ENCODE data around the gene CMTM6.
"Not testable (repeated sequence)": the region's sequence is repeated elsewhere in the genome, so short reads cannot be mapped to it uniquely, and the experiment has no call there.

CMTM6 gene

GRCh38 chr3:32463415-32463814 is 39.2 kb downstream of the CMTM6 start:
- not testable (repeated sequence) for FAIRE-seq

GRCh38 chr3:32462191-32462986 is 40.3 kb downstream of the CMTM6 start:
- not testable (repeated sequence) for FAIRE-seq

DNA sequence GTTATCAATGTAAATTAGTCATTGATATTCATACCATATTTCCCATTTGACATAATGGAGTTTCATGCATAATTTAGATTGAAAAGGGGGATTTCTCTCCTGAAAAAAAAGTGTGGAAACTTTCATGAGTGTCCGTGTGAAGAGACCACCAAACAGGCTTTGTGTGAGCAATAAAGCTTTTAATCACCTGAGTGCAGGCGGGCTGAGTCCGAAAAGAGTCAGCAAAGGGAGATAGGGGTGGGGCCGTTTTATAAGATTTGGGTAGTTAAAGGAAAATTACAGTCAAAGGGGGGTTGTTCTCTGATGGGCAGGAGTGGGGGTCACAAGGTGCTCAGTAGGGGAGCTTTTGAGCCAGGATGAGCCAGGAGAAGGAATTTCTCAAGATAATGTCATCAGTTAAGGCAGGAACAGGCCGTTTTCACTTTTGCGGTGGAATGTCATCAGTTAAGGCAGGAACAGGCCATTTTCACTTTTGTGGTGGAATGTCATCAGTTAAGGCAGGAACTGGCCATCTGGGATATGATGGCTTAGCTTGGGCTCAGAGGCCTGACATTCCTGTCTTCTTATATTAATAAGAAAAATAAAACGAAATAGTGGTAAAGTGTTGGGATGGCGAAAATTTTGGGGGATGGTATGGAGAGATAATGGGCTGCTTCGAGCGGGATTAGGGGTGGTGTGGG is 41.7 kb downstream of the CMTM6 start:
- FAIRE-seq, result not testable (repeated sequence)

GRCh38 chr3:32460031-32460749 is 42.5 kb downstream of the CMTM6 start:
- FAIRE-seq, result no peak

- FAIRE-seq, result no peak
Measured at GRCh38 chr3:32459450-32459849, 43.2 kb downstream of the CMTM6 start.

GRCh38 chr3:32457971-32458471 is 44.6 kb downstream of the CMTM6 start:
- FAIRE-seq, result no peak

- FAIRE-seq, result no peak
Measured at GRCh38 chr3:32456429-32457130, 46.1 kb downstream of the CMTM6 start.

DNA sequence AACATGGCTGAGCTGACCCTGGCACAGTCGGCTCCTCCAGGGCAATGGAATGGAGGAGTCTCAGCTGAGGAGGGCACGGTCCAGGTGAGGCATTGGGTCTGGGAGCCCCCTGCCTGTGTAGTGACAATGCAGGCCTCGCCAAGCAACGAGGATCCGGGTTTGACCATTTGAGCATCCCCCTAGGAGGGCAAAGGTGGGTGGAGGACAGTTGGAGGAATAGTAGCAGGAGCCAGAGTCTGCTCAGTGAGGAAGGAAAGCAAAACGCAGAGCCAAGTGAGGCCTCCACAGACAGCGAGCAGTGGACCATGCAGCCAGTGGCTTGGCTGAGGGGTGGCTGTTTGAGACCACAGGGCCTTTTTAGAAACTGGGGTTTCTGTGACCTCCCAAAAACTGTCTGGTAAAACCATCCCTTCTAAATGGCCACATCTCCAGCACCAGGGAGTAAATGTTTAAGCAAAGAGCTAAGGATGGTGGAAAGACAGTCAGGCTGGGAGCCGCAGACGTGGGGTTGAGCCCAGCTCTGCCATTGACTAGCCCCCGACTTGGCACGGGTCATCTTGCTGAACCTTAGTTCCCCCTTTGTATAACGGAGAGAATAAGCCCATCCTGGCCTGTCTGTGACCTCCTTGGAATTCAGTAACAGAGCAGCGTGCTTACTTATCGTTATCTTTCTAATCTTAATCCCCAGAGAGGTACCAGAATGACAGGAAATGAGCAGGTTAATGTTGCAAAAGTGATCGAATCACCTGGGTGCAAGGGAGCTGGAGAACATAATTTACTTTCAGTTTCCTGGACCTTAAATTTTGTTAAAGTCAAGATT is 46.8 kb downstream of the CMTM6 start:
- FAIRE-seq, result no peak

DNA sequence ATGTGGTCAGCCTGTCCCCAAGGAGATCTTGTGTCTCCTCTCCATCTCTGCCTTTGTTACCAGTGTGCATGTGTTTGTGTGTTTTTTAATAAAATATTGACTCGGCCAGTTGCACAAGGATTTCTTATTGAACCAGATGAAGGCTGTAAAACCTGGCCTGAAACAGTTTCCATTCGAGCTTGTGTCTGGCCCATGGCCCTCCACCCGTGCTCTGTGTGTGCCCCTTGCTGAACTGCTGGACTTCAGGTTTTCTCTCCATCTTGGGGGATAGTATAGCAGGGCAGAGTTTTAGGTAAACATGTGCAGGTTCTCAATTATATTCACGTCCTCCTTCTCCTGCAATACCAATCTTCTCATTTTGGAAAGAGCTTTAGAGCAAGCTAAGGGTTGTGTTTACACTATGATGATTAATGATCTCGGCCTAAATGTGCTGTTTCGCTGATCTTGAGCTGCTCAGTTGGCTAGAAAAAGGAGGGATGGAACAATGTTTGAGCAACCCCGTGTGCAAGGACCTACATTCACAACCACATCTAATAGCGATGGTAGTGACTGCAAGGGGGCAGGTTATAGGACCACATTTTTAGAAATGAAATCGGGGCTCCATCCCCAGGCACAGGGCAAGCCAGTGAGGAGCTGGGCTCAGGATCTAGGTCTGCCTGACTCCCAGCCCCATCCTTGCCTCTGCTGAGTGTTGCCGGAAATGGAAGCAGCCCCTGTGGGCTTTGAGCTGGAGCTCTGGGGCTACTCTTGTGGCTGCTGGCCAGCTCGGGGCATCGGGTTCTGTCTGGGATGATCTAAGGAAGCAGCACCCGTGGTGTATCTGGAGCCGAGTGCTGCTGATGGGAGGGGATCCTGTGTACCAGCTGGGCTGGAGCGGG is 47.7 kb downstream of the CMTM6 start:
- FAIRE-seq, result no peak

GRCh38 chr3:32454111-32454510 is 48.5 kb downstream of the CMTM6 start:
- no peak for FAIRE-seq

DNA sequence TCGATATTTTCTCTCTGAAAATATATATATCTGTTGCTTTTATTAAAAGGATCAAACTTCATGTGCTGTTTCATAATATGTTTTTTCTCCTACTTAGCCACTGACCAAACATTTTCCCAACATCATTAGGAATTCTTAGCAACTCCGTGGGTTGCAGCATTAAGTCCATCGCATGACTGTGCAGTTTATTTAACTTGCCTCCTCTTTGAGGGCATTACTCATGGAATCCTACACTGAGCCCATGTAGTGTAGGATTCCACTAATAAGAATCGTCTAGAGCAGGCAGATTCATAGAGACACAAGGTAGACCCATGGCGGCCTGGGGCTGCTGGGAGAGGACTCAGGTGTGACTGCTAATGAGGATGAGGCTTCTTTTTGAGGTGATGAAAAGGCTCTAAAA is 49.3 kb downstream of the CMTM6 start:
- no peak for FAIRE-seq

DNA sequence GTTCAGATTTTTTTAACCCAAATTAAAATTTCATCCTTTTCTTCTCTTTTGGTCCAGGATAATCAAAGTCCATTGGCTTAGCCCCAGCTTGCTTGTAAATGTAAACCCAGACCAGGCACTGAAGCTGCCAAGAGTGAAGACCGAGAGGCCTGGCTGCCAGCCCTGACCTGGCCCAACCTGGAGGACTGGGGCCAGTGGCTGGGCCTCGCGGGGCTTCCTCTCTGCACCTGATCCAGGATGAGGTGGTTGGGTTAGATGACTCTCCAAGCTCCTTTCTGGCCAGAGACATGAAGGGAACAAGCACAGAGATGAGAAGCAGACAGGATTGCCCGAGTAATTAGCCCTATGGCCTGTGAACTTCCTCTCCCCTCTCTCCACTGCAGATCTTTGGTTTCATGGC is 50.6 kb downstream of the CMTM6 start:
- FAIRE-seq, result no peak

DNA sequence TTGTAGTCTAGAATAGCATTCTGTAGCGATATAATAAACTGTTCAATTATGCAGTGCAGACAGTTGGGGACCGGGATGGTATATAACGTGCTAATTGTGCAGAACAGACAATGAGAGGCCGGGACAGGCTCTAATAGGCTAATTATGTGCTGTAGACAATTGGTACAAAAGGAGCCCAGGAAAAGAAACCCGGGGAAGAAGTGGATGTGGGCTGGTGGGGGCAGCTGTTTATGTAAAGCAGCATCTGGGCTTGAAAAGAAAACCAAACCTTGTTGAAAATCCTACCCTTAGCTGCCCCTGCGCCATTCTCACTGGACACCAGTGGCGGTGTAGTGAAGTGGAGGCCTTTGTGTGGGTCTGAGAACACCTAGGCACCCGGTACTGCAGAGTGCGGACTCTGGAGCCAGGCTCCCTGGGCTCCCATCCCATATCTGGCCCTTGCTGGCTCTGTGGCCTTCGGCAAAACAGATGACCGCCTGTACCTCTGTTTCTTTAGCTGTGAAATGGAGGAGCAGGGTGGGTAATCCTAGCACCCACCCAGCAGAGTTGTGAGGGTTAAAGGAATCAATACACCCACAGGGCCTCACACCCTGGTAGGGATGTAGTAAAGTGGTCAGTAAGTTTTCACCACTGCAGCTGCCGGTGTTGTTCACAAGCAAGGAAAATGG is 51.5 kb downstream of the CMTM6 start:
- no peak for FAIRE-seq

- FAIRE-seq, result no peak
Measured at GRCh38 chr3:32450426-32450825, 52.2 kb downstream of the CMTM6 start.

- no peak for FAIRE-seq
Measured at GRCh38 chr3:32449691-32450090, 53.0 kb downstream of the CMTM6 start.

- FAIRE-seq, result no peak
Measured at GRCh38 chr3:32448686-32449474, 53.8 kb downstream of the CMTM6 start.

DNA sequence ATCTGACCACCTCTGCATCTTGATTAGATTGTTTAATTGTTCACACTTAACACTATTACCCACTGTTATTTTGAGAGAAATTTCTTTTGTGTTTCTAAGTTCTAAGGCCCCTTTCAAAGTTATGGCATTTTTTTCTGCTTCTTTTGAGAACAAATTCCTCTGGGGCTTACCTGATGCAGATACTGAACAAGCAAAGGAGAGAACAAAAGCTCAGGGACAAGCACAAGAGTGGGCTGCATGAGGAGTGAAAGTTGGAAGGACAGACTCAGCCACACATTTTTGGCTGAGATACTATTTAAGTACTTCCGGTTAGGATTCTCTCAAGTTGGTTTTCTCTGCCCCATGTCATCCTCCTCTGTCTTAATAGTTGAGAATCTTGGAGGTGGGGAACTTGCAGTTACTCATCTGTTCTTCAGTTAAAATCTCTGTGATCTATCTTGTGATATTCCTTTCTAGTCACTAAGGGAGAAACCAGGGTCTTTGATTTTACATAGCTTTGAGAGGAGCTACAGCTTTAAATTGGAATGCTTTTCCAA is 54.7 kb downstream of the CMTM6 start:
- no peak for FAIRE-seq

DNA sequence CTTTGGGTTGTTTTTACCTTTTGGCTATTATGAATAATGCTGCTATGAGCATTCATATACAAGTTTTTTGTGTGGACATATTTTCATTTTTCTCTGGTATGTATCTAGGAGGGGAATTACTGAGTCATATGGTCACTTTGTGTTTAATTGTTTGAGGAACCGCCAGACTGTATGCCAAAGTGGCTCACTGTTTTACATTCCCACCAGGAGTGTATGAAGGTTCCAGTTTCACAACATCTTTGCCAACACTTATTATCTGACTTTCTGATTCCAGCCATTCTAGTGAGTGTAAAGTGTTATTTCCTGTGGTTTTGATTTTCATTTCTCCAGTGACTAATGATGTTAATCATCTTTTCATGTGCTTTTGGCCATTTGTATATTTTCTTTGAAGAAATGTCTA is 59.2 kb downstream of the CMTM6 start:
- FAIRE-seq, result no peak

DNA sequence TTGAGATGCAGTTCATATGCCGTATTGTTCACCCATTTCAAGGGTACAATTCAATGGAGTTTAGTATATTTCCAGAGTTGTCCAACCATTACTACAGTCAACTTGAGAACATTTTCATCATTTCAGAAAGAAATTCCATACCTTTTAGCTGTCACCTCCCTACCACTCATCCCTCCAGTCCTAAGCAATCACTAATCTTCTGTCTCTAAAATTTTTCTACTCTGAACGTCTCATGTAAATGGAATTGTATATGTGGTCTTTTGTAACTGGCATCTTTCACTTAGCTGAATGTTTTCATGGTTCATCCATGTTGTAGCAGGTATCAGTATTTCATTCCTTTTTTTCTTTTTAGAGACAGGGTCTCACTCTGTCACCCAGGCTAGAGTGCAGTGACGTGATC is 59.9 kb downstream of the CMTM6 start:
- no peak for FAIRE-seq

Measured in A204.1 (cell line).